GM19025 (cell line): Measurements from ENCODE around the gene RNF214.

Experiments used
- ATAC-seq: cut with Tn5 transposase; IDR thresholded peaks from one replicate; pipeline ENCODE4 v1.9.1; 2021; ENCODE audit warnings: mild to moderate bottlenecking, low read depth, moderate library complexity; ENCODE audit not compliant: unreplicated experiment

The RNF214 gene

DNA sequence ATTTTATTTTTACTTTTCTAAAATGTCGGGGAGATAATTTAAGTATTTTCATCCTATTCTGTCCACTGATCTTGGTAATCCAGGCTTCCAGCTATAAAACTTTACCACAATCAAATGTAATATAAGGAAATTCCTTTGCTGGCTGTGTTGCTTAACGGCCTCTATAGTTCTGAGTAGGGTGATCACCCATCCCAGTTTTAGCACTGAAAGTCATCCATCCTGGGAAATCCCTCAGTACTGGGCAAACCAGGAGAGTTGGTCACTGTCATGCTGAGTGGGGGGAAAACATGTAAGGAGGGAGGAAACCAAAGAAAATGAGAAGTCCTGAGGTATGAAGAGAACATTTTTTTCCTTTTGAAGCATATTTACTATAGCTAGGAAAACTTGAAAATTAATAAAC, 45.9 kb downstream of the RNF214 start:
- ATAC-seq: no peak

- ATAC-seq: no peak
Observed at GRCh38 chr11:117279711-117280376, 47.4 kb downstream of the RNF214 start.

- ATAC-seq: no peak
Observed at GRCh38 chr11:117281159-117281558, 48.7 kb downstream of the RNF214 start.

DNA sequence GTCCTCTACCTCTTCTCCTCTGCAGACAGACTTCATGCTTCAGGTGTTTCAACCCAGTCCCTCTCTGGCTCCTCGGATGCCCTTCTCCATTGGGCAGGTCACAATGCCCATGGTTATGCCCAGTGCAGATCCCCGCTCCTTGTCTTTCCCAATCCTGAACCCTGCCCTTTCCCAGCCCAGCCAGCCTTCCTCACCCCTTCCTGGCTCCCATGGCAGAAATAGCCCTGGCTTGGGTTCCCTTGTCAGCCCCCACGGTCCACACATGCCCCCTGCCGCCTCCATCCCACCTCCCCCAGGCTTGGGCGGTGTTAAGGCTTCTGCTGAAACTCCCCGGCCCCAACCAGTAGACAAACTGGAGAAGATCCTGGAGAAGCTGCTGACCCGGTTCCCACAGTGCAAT, 49.4 kb downstream of the RNF214 start:
- no peak for ATAC-seq

GRCh38 chr11:117282956-117283355, 50.5 kb downstream of the RNF214 start:
- no peak for ATAC-seq

- no peak for ATAC-seq
Observed at GRCh38 chr11:117284053-117284452, 51.6 kb downstream of the RNF214 start.

GRCh38 chr11:117286588-117286987, 54.1 kb downstream of the RNF214 start:
- ATAC-seq: no peak

DNA sequence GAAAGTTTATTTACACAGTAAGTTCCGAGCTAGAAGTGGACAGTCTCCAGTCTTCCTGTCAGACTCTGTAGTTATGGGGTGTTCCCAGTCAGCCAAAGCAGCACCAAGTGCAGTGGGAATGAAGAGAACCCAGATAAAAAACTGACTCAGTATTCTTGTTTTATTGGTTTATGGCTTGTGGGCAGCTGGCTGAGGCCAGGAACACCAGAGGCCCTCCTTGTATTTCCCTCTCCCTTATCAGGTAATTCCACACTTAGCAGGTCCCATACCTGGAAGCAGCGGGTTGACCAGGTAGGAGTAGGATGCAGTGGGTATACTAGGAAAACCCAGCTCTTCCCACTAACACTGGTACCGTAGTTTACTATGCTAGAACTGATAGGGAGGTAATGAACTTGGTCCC, 55.2 kb downstream of the RNF214 start:
- no peak for ATAC-seq

DNA sequence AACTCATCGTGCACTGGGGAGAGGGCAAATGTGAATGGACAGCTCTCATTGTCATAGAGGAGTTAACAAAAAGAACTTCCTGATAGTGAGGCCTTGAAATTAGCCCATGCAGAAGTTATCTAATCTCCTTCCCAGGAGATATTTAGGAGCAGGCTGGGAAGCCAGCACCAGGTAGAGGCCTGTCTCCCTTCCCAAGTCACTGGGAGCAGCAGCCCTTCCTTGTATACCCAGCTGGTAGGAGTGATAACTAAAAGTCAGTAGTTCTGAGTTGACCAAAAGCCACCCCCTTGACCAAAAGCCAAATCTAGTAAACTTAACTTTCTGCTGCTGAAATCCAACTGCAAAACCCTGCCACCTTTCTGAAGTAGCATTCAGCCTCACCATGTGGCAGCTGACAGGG, 57.3 kb downstream of the RNF214 start:
- no peak for ATAC-seq

DNA sequence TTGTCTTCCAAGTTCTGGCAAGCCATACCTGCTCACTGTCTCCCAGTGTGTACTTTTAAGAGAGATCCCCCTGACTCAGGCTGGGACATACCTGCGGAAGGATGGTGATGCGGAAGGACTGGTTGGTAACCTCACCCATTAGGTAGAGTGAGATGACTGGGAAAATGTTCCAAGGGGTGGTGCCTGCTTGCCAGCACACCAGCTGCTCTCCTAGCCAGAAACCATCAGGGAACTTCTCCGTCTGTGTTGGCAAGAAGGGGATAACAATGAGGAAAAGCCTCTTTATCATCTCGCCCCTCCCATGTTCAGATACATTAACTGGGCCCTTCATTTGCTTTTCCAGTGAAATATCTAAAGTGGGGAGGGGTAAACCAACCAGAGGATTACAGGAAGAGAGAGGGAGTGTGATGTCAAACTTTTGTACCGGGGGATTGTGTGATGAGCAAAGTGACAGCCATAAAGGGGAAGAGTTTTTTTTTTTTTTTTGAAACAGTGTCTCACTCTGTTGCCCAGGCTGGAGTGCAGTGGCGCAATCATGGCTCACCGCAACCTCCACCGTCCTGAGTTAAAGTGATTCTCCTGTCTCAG, 58.4 kb downstream of the RNF214 start, which contains the start of gene BACE1-AS:
Gene BACE1-AS, plus strand, starts transcription at position 538 of the 588 bp plus-strand sequence.
- ATAC-seq: no peak

GRCh38 chr11:117292616-117293015, 60.1 kb downstream of the RNF214 start:
- ATAC-seq: no peak

DNA sequence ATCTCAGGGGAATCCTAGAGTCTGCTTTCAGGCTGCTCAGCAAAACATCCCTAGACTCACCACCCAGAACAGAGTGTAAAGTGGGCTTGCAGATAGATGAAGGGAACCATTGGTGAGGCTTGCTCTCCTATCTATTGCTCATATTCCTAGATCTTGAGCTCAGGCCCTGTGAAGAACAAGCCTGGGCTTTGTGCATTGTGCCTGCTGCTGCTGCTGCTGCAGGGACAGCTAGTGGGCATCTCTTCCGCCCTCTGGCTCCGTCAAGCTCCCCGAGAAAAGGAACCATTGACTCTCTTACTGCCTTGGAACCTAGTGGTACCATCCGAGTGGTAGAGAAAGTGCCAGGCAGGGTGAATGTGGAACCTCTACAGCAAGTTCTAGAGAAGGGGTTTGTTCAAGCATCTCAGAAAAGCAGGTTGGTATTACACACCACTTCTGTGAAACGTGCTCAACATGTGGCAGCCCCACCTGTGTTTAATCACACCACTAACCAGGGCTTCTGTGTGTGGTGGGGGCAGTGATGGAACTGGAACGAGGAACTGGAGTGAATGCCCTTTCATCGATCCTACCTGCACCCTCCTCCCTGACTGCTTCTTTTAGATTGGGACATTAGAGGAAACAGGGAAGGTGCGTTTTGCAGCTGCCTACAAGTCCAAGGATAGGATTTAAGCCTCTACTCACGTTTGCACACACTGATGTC, 63.1 kb downstream of the RNF214 start:
- ATAC-seq: no peak

DNA sequence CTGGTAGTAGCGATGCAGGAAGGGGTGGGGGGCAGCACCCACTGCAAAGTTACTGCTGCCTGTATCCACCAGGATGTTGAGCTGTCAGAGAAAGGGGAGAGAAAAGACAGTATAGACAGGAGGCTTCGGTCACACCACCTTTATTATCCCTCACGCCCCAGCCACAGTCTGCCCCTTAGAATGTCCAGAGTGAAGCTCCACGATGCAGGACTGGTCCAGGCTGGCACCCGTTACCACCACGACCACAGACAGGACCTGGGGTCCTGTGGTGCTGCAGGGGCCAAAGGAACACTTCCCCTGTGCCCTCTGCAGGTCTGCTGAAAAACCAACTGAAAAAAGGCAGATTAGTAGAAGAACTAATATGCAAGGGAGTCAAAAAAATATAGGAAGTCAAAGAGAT, 64.4 kb downstream of the RNF214 start:
- no peak for ATAC-seq

- no peak for ATAC-seq
Observed at GRCh38 chr11:117298195-117298594, 65.7 kb downstream of the RNF214 start.

DNA sequence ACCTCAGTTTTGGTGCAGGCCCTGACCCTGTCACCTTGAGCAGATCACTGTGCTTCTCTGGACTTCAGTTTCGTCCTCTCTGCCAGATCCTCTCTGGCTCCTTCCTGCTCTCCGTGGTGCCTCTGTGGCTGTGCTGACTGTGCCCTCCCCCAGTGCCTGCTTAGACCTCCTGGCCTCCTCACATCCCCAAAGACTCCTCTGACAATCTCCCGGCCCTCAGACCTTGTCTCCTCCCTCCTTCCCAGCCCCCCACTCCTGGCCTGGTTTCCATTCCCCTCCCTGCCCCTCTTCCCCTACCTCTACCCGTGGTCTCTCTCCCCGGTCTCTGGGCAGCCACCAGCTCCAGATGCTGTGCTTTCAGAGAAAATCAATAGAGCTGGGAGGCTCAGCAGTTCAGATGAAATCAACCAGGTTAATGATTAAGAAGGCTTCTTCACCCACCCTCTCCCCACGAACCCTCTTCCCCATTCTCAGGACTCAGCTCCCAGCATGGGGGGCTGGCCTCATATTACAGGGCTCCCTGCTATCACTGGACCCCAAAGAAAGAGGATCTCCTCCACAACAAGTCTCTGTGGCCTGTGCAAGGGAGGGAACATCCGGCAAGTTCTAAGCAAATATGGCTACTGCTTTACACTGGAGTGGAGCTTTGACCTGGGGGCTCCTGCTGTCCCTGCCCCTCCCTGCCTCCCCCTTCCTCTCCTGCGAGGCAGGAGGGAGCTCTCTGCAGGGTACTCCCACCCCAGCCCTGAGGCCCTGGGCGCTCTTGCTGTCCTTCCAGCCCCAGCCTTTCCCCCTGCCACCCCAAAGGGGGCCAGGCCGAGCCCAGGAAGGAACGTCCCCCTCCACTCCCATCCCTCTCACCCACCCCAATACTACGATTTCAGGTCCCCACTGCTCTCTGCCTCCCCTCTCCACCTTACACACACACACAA, 67.1 kb downstream of the RNF214 start:
- ATAC-seq: no peak

DNA sequence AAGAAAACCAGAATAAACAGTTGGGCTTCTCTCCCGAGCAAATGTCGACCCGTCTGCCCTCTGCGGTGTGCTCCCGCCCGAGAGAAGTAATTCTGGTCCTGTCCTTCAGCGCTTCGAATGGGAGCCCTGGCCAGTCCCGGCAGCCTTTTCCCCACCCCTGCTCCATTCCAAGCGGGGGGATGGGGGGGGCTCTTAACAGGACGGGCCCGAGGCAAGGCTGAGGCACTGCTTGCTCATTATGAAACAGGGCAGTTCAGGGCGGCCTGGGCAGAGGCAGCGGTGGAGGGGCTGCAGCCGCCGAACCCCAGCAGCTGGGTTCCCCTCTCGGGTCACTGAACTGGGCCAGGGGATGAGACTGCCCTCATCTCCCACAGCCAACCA, 67.8 kb downstream of the RNF214 start:
- ATAC-seq: no peak

- ATAC-seq: no peak
Observed at GRCh38 chr11:117300773-117301172, 68.3 kb downstream of the RNF214 start.

GRCh38 chr11:117302228-117302627, 69.8 kb downstream of the RNF214 start:
- ATAC-seq: no peak

- no peak for ATAC-seq
Observed at GRCh38 chr11:117303101-117303500, 70.6 kb downstream of the RNF214 start.

- ATAC-seq: no peak
Observed at GRCh38 chr11:117303646-117304315, 71.3 kb downstream of the RNF214 start.
